Measurements from ENCODE around the gene TEX51.

DNA sequence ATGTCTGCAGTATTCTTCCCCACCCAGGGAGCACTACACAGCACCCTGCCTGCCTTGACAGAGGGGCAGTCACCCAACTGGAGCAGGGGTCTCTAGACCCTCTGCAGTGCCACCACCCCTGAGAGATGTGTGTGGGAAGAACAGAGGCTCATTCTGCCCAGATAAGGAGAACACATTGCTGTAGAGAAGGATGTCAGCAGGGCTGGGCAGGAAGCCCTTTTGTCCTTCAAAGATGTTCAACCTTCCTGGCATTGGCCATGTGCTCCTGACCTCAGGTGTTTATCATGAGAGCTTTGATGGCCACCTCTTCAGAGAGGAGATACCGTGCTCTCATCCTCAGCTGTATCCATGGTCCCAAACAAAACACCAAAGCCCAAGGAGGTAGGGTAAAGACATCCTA is 4.6 kb upstream of the TEX51 start:
- TF ChIP-seq ZNF274 (IDR thresholded peaks at IDR 0.05; ENCODE audit: low read depth, low read length) (no peak), YY1 (IDR thresholded peaks at IDR 0.05; ENCODE audit: insufficient read depth, insufficient read length) (no peak)

Data from NT2/D1 (cell line).